GM19238 (cell line): ENCODE measurements around the gene WDR27.
"Not testable (repeated sequence)": the region's sequence is repeated elsewhere in the genome, so short reads cannot be mapped to it uniquely, and the experiment has no call there.

ENCODE experiments used
- DNase-seq: peaks from one replicate; pipeline ENCODE4 v3.0.0; 2011; ENCODE audit warnings: low spot score; ENCODE audit not compliant: insufficient read length

Gene WDR27

DNA sequence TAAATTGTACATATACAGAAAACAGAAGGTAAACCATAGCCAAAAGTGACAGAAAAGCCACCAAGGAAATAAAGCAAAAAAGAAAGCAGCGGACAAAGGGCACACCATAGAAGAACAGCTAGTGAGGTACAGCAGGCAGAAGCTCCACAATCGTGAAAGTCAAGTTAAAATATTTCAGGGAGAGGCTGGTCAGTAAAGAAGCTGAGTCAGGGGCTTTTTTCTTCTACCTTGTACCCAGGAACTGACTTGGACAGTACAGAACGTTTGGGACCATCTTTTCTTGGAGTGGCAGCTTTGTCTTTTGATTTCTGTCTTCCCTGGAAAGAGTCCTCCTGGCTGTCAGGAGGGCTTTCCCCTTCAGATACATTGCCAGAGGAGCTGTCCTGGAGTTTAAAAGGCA lies 8.2 kb upstream of the WDR27 start:
- no peak for DNase-seq

DNA sequence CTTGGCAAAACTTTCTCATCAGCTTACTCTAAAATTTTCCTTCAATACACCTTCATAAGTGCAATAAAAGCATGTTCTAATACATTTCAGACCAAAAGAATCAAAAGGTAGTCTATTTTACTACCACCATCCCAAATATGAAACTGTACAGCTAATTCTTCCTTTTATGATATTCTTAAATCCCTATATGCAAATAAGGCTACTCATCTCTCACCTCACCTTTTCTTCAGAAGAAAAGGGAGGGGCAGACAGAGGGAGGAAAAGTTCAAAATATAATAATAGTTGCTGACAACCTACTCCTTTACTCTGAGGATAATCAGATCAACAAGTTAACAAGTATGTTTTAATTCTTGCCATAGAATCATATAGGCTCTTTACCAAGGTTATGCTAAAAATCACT lies 7.5 kb upstream of the WDR27 start:
- DNase-seq: no peak

DNA sequence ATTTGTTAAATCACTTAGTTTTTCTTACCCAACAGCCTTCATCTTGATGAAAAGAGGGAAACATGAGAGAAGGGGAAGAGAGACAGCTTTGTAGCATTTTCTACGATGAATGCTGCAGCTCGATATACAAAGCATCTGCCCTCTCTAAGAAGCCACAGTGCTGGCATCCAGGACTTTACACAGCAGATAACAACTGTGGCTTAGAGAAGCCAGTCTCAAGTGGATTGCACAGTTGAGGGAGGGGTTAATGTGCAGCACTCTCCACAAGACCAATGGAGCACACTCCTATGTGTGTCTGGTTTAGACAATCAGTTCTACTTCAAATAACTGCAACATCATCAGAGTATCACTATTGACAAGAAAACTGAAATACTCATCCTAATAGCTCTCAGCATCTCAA lies 5.9 kb upstream of the WDR27 start:
- DNase-seq: no peak

DNA sequence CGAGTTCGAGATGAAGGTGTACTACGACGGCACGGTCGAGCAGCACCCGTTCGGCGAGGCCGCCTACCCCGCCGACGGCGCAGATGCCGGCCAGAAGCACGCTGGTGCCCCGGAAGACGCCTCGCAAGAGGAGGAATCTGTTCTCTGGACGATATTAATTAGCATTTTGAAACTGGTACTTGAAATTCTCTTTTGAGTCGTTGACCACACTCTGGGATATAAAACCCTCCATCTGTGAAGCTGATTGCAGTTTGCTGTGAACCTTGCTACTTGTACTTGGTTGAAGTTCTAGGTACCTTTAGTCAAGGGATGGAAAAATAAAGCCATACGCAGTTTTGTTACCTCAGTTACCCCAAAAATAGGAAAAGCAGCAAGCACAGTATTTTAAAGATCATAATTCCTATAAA lies 1.0 kb upstream of the WDR27 start:
- no peak for DNase-seq

DNA sequence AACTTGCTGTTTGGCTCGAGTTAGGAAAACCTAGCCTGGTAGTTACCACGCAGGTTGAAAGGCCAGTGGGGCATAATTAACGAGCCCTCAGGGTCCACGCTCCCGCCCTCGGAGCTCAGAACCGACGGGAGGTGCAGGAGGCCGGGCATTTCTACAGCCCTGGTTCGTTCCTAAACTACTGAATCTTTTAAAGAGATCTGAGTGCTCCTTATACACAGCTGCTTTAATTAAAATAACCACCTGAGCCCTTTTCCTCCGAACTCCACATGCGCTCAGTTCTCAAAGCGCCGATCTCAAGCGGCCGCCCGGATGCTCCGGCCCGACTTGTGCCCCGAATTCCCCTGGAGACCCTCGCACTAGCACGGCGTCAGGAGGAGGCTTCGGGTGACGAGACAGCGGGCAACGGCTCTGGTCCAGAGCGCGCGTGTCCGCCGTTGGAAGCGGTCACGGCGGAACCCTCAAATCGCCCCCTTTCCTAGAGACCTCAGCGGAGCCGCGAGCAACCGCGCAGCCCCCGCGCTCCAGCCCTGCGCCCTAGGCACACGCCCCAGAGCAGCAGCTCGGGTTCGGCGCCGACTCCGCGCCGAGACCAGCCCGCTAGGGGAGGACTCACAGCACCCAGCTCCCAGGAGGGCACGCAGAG lies 397 bp downstream of the WDR27 start:
- DNase-seq: no peak

DNA sequence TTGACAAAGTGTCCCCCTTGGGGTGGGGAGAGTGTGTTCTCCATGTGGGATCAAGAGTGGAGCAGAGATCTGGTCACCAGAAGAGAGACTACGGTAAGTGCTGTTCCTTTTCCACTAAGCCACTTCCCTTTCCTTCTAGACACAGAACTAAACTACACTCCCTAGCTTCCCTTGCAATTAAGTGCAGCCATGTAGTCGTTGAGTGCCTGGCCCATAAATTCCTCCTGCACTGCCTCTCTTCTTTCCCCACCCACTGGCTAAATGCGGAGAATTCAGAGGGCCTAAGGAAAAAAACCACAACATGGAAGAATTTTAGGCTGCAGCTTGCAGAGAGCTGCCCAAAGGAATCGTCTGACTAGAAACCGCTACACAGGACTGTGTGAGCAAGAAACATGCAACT lies 1.5 kb downstream of the WDR27 start:
- no peak for DNase-seq

DNA sequence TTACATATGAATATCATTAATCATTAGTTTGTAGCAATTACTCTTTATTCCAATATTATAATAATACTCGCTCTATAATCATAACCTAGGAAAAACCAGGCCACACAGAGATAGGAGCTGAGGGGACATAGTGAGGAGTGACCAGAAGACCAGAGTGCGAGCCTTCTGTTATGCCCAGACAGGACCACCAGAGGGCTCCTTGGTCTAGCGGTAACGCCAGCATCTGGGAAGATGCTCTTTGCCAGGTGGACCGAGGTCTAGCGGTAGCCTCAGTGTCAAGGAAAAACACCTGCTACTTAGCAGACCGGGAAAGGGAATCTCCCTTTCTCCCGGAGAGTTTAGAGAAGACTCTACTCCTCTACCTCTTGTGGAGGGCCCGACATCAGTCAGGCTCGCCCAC lies 4.7 kb downstream of the WDR27 start:
- not testable (repeated sequence) for DNase-seq

DNA sequence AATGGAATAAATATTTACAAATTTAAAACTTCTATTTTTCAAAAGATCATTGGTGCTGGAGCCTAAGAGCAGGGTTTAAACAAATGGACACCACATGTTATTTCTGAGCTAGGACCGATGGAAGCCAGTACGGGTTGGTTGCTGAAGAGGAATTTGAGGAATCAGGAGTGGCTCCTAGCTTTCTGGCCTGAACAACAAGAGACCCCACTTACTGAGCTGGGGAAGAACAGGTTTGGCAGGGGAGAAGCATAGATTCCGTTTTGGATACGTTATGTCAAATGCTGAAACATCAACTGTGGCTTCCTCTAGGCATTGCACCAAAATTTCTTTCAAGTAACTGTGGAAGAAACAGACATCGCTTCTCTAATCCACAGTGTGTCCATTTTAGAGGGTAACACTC lies 6.7 kb downstream of the WDR27 start:
- DNase-seq: no peak

DNA sequence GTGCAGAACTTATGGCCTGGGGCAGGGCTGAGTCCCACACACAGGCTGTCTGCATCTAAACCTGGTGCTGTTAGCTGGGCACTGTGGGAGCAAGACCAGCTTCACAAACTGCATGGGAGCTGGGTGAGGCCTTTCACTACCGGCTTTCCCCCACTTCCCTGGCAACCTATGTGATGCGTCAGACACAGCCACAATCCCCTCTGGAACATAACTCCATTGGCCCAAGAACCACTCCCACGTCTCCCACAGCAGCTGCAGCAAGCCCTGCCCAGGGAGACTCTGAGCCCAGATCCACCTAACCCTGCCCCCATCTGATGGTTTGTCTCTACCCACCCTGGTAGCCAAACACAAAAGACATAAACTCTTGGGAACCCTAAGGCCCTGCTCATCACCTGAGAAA lies 9.3 kb downstream of the WDR27 start:
- DNase-seq: no peak

DNA sequence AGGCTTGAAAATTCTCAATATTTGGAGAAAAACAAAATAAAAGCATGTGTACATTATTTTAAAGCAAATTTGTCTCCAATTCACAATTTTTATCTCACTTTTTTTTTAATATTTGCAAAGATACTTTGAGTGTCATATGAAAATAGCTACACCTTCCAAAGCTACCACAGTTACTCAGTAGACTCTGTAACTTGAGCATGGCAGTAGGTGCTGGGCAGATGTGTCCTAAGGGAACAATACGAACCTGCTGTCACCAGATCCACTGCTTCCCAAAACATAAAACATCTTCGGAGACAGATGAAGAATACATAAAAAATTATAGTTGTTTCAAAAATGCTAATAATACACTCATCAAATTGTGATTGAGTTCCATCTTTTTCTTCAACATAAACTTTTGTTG lies 10.6 kb downstream of the WDR27 start:
- DNase-seq: no peak

DNA sequence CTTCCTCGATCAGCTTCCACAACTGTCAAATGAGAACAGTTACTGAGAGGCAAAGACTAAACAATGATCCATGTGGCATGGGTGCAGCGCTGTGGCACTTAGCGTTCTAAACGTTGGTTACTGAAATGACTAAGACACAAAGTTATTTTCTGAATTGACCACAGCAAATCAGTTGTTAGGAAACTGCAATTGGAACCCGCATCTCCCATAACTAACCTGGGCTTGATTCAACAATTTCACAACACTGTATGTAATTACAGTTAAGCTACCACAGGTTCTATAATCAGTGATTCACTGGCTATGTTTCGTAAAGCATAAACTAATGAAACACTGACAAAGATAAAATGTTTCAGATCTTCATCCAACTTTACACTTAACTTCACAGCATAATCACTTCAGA lies 12.5 kb downstream of the WDR27 start:
- DNase-seq: no peak

DNA sequence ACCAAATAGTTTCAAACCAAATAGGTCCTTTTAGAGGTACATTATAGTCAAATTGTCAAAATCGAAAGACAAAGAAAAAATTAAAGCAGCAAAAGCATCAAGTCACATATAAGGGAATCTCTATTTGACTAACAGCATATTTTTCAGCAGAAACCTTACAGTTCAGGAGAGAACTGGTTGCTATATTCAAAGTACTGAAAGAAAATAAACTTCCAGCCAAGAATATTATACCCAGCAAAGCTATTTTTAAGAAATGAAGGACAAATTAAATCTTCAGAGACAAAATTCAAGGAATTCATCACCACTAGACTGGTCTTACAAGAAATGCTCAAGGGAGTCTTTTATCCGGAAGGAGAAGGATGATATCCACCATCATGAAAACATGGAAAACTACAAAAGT lies 16.0 kb downstream of the WDR27 start:
- no peak for DNase-seq

DNA sequence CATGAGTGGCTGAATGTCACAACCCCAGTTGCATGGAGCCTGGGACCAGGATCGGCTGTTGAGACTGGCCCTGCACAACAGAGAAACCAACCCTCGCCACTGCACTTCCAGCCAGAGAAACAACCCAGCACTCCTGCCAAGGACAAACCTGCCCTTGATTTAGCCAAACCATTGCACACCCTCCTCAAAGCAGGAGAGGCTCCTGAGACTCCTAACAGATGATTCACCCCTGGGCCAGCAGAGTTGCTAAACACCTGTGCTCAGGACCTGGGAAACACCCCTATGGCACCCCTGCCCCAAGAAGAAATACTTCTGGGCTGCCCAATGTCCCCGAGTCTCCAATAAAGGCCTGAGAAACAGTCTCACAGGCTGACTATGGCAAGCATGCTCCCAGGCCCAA lies 17.8 kb downstream of the WDR27 start:
- DNase-seq: no peak

DNA sequence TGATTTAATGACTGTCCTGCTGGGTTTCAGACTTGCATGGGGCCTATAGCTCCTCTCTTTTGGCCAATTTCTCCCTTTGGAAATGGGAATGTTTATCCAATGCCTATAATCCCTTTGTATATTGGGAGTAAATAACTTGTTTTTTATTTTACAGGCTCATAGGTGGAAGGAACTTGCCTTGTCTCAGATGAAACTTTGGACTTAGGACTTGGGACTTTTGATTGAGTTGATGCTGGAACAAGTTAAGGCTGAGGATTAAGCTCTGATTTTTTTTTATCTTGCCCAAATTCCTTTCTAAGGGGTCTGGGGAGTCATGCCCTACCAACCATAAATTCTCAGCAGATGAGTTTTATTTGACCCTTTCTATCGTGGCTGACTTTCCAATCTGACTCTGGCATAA lies 23.5 kb downstream of the WDR27 start:
- DNase-seq: no peak

DNA sequence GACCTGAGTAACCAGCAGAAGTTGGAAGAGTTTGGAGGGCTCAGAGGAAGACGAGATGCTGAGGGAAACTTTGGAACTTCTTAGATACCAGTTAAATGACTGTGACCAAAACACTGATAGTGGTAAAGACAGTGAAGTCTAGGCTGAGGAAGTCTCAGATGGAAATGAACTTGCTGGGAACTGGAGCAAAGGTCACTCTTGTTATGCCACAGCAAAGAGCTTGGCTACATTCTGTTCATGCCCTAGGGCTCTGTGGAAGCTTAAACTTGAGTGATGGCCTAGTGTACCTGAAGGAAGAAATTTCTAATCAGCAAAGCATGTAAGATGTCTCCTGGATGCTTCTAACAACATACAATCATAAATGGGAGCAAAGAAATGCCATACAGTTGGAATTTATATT lies 24.7 kb downstream of the WDR27 start:
- DNase-seq: no peak

DNA sequence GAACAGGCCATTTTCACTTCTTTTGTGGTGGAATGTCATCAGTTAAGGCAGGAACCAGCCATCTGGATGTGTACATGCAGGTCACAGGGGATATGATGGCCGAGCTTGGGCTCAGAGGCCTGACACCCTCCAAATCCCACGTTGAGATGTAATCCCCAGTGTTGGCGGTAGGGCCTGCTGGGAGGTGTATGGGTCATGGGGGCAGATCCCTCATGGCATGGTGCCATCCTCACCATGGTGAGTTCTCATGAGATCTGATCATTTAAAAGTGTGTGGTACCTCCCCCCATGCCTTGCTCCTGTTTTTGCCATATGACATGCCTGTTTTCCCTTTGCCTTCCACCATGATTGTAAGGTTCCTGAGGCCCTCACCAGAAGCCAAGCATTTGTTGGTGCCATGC lies 26.8 kb downstream of the WDR27 start:
- no peak for DNase-seq

DNA sequence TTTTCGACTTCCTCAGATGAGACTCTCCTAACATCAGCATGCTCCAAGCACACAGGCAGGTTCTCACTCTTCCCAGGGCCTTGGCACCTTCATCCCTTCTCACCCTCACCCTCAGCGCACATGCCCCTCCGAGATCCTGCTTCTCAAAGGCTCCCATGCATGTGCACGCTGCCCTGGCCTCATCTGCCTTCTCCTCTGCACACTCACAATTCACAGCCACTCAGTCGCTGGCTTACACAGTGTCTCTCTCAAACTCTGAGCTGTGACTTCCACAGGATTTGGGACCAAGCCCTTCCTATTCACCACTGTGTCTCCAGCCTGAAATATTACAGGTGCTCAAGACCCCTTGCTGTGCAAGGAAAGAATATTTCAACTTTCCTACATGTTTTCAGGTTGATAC lies 30.3 kb downstream of the WDR27 start:
- no peak for DNase-seq

DNA sequence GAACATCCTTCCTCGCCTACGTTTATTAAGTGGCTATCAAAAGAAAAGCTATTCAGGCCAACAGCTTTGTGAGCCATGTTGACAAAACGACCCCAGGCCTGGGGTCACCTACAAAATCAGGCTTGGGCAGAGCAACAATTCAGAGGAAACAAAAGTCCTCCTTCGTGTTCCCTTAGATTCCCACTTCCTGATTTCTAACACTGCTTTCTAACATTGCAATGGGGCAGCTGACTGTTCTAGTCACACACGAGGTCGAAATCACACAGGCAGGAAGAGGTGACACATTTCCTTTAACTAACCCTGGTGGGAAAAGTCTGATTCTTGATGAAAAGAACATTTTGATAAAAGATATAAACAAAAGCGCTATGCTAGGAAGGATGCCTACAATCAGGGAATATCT lies 31.9 kb downstream of the WDR27 start:
- DNase-seq: no peak

DNA sequence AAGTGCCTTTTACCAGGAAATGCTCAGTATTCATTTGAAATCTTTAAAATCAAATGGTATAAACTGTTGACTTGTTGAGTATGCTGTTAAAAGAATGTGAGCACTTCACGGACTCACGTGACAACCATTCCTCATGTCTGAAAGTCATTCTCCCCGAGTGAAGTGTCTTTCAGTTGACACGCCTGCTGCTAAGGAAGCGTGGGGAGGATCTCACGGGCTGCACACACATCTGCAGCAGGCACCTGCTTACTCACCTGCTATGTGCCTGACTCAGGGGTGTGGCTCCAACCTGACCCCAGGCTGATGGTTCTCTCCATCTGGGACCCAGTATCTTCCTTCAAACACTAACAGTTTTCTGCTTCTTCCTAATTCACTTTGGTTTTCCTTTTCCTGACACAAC lies 32.7 kb downstream of the WDR27 start:
- no peak for DNase-seq

DNA sequence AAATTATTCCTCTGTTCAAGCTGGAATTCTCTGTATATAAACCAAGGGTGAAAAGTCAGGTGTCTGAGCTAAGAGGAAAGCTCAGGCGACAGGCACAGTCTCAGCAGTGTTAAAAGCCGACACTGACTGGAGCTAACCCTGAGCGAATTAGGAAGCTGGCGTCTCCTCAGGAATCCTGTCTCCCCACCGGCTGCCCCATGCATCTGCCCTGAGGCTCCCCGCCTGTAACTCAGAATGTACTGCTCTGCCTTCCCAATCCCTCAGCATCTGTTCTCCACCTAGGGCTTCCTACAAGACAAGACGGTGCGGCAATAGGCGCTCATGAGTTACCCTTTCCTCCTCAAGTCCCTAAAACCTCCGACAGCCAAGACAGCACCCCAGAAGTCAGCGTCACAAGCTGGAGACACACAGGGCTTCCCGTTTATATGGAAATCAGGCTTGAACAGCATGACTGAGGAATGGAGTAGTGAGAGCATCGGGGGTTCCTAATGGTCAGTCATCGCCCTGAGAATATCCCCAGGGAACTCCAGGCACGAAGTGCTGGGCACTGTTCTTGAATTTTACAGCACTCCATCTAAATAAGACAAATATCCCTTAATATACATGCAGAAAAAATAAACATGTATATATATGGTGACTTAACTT lies 33.5 kb downstream of the WDR27 start:
- DNase-seq: no peak

DNA sequence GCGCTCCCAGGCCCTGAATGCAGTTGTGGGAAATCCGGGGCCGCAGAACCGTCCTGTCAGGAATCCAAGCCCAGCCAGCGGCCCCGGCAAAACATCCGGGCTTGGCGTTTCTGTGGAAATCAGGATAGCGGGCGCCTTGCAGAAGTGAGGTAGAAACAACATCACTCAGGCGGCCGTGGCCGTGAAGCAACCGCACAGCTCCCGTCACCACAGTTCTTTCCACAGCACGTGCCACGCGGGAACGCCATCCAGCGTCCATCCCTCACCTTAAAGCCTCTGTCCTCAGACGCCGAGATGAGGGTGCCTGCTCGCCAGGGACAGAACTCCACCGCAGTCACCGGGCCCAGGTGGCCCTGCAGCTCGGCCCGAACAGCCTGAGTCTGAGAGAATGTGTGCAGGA lies 34.1 kb downstream of the WDR27 start:
- no peak for DNase-seq

DNA sequence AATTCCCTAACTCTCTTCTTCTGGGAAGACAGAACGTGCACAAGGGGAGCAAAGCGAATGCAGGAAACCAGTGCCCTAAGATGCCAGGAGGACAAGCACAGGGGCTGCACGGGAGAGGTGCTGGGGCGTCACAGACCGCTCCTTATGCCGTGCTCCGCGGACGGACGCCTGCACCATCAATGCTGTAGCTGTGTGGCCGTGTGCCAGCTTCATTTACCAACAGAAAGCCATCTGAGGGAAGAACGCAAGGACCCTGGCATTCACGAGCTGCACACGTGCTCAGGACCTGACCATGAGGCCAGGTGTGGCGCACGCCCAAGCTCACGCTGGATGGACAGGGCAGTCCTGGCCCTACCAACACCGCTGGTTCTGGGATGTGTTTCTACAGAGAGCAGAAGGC lies 35.4 kb downstream of the WDR27 start:
- no peak for DNase-seq

DNA sequence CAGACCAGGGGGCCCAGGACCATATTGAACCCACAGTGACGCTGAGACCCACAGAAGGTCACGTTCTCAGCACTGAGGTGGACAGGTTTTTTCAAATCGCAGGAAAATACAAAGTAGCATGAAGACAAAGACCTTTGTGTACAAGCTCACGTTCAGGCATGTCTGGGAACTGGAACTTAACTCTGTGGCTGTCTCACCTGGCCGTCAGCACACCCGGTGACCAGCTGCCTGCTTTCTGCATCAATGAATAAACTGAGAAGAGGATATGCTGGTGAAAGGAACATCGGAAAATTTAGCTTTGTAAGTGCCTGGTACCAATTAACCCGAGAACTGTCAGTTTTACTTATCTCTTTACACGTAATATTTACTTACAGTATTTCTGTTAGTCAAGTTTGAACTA lies 36.5 kb downstream of the WDR27 start:
- no peak for DNase-seq

DNA sequence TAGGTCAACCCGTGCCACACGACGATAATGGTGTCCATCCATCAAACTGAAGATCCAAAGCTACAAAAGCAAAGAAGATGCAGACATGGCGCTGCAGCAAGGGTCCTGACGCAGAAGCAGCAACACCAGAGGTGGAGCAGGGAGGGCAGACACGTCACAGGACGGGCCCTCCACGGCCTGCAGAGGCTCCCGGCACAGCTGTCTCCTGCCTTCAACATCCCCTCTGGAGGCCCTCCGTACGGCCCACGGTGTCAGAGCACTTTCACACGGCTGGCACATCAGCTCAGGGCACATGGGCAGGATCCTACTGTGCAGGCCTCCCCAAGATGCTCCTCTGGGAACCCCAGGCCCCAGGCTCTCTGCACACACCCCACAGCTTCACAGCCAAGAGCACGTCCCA lies 37.6 kb downstream of the WDR27 start:
- DNase-seq: no peak
